Epithelial cell of esophagus (primary cell): Measurements from ENCODE around the gene KLHL26.

Experiments
- DNase-seq: peaks from one replicate; pipeline ENCODE4 v3.0.0; 2010; ENCODE audit warnings: low read depth
- H3K4me3 ChIP-seq: 2 replicates; pipeline ENCODE4 v1.5.1; 2011; ENCODE audit warnings: mild to moderate bottlenecking, low read length, control low read depth
- TF ChIP-seq, protein P1 (sequence below): IDR thresholded peaks from 2 replicates; pipeline ENCODE4 v1.5.1; 2011; ENCODE audit warnings: low read depth, mild to moderate bottlenecking, low read length, control low read depth, inconsistent platforms; ENCODE audit not compliant: insufficient read depth; ENCODE audit errors: missing control alignments

Gene KLHL26

GRCh38 chr19:18712981-18713380 is 76.2 kb downstream of the KLHL26 start:
- TF ChIP-seq, protein P1, sequence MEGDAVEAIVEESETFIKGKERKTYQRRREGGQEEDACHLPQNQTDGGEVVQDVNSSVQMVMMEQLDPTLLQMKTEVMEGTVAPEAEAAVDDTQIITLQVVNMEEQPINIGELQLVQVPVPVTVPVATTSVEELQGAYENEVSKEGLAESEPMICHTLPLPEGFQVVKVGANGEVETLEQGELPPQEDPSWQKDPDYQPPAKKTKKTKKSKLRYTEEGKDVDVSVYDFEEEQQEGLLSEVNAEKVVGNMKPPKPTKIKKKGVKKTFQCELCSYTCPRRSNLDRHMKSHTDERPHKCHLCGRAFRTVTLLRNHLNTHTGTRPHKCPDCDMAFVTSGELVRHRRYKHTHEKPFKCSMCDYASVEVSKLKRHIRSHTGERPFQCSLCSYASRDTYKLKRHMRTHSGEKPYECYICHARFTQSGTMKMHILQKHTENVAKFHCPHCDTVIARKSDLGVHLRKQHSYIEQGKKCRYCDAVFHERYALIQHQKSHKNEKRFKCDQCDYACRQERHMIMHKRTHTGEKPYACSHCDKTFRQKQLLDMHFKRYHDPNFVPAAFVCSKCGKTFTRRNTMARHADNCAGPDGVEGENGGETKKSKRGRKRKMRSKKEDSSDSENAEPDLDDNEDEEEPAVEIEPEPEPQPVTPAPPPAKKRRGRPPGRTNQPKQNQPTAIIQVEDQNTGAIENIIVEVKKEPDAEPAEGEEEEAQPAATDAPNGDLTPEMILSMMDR: no peak
- no peak for DNase-seq

GRCh38 chr19:18713550-18714117 is 76.8 kb downstream of the KLHL26 start:
- no peak for DNase-seq
- TF ChIP-seq, protein P1: no peak
- H3K4me3 ChIP-seq: no peak overlapping the region

More at GRCh38 chr19:18712981-18713380, 76.2 kb downstream of the KLHL26 start:
- no peak overlapping the region for H3K4me3 ChIP-seq

DNA sequence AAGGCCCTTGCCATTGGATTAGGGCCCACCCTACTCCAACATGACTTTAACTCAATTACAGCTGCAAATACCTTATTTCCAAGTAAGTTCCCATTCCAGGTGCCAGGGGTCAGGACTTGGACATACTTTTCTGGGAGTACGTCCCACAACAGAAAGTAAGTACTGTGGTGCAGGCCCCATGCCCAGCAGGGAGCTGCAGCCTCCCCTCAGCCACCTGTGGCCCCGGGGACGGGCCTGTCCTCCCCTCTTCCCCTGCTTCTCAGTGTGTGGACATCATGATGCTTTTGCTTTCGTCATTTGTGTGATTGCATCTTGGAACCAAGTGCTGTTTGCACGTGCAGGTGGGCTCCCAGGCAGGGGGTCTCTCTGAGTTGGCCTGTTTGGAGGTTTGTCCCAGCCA is 78.6 kb downstream of the KLHL26 start:
- TF ChIP-seq, protein P1: no peak
- DNase-seq: no peak
- no peak overlapping the region for H3K4me3 ChIP-seq

DNA sequence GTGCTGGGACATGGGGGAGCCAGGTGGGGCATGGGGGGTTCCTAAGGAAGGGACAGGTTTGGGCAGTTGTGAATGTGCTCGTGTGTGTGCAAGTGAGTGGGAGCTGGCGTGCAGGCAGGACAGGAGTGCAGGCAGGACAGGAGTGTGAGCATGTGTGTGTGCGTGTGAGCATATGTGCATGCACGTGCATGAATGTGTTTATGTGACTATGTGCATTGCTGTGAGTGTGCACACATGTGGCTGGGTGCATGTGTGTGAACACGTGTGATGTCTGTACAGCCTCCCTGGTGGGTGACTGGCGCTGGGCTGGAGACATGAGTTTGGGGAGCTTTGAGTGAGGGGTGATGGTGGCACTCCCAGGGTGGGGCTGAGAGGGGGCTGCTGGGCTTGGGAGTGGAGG is 80.0 kb downstream of the KLHL26 start:
- H3K4me3 ChIP-seq: no peak overlapping the region
- TF ChIP-seq, protein P1: no peak
- DNase-seq: no peak

GRCh38 chr19:18717601-18718000 is 80.8 kb downstream of the KLHL26 start:
- no peak overlapping the region for H3K4me3 ChIP-seq
- TF ChIP-seq, protein P1: no peak
- DNase-seq: no peak

GRCh38 chr19:18718015-18718526 is 81.2 kb downstream of the KLHL26 start:
- TF ChIP-seq, protein P1: no peak
- H3K4me3 ChIP-seq: no peak overlapping the region
- no peak for DNase-seq
